Testis (tissue), 2 donors: ENCODE results near the gene PEX26.

Experiments used
- POLR2A ChIP-seq: fragments of 450-650 bp; IDR thresholded peaks from one replicate; pipeline ENCODE4 v1.6.1; 2017; ENCODE audit warnings: antibody characterized with exemption, mild to moderate bottlenecking, moderate library complexity
- TF ChIP-seq, protein P1 (sequence below), 3 experiments: fragments of 450-650 bp in 2 of 3; fragments of 200-600 bp in 1 of 3; sonication (generic) in 1 of 3; IDR thresholded peaks; one replicate each; pipeline ENCODE4 v1.5.1; 2016 to 2019; ENCODE audit warnings: antibody characterized with exemption in 3 of 3, mild to moderate bottlenecking in 2 of 3, moderate library complexity in 1 of 3

DNA sequence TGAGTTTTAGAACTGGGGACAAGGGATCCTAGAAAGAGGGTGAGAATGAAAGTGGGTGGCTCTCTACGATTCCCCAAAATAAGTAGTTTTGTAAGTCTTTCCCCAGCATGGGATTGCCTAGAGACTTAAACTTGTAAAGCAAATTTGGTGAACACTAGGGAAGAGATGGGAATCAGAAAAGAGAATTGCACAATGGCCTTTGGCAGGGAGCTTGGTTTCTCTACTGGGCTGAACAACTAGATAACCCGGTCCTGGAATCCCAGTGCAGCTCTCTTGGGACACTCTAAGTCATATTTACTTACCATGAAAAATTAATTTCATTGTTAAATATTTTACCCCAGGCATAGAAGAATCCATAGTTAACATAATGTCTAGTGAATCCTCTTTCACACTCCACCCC lies 55.7 kb downstream of the PEX26 start:
- TF ChIP-seq, protein P1, sequence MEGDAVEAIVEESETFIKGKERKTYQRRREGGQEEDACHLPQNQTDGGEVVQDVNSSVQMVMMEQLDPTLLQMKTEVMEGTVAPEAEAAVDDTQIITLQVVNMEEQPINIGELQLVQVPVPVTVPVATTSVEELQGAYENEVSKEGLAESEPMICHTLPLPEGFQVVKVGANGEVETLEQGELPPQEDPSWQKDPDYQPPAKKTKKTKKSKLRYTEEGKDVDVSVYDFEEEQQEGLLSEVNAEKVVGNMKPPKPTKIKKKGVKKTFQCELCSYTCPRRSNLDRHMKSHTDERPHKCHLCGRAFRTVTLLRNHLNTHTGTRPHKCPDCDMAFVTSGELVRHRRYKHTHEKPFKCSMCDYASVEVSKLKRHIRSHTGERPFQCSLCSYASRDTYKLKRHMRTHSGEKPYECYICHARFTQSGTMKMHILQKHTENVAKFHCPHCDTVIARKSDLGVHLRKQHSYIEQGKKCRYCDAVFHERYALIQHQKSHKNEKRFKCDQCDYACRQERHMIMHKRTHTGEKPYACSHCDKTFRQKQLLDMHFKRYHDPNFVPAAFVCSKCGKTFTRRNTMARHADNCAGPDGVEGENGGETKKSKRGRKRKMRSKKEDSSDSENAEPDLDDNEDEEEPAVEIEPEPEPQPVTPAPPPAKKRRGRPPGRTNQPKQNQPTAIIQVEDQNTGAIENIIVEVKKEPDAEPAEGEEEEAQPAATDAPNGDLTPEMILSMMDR (IDR thresholded peaks at IDR 0.05), result no peak
- TF ChIP-seq POLR2A, result no peak
